HL-60/S4 treated with phorbol 12-myristate 13-acetate at 8.2 ng/mL for 4 days and 3 days (cell line): ENCODE results near the gene ACBD4.

ENCODE experiments used
- in situ Hi-C: fragments of 300-500 bp; cut with MboI; formaldehyde crosslinking; loops from 2 replicates; pipeline ENCODE4 v1.15.0; 2022; ENCODE audit warnings: low sequenced_read_pairs

ACBD4 gene

DNA sequence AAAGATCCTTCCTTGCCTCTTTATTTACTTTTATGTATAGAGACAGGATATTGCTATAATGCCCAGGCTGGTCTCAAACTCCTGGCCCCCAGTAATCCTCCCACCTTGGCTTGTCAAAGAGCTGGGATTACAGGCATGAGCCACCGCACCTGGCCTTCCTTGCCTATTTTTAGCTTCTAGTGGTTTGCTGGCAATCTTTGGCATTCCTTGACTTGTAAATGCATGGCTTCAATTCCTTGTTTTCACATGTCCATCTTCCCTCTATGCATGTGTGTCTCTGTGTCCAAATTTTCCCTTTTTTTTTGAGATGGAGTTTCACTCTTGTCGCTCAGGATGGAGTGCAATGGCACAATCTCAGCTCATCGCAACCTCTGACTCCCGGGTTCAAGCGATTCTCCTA lies 48.7 kb downstream of the ACBD4 start:
- in situ Hi-C loops = no loop called here

DNA sequence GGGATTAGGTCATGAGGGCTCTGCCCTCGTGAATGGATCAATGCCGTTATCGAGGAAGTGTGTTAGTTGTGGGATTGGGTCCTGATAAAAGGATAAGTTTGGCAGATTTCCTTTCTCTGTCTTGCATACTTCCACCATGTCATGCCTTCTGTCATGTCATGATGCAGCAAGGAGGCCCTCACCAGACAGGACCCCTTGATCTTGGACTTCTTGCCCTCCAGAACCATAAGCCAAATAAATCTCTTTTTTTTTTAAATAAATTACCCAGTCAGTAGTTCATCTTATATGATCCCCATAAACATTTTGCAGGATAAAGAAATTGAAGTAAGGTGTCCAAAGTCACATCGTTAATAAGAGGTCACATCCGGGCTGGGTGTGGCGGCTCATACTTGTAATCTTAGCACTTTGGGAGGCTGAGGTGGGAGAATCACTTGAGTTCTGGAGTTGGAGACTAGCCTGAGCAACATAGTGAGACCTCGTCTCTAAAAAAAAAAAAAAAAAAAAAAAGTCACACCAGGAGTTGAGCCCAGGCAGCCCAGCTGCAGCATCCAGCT lies 51.4 kb downstream of the ACBD4 start:
- in situ Hi-C loops = no loop called here

GRCh38 chr17:45189009-45189408 lies 53.5 kb downstream of the ACBD4 start:
- in situ Hi-C loops = no loop called here

- in situ Hi-C loops = no loop called here
These were observed 55.2 kb downstream of the ACBD4 start for GRCh38 chr17:45190503-45191255.
